ENCODE data around the gene DDX54. TPM values are rescaled to one million over a fixed set of nuclear protein-coding genes. Genes with fewer than 3 reads are reported as not detected.

The DDX54 gene
- 34.9 and 44.5 TPM in 2 replicates for total RNA-seq (2014; rRNA removed; shearing (Covaris generic))
- polyA plus RNA-seq (2016; fragmentation: Nextera tagmentation; extraction: Ambion mirVana) = 27.7 and 28.1 TPM in 2 replicates

GRCh38 chr12:113185180-113186032 lies at the start of gene DDX54, which contains the start of gene RITA1:
Gene DDX54 (minus strand): TSS chr12:113185478. CDS start chr12:113185451, 27 bp downstream.
Gene RITA1 (plus strand): TSS chr12:113185721. CDS start chr12:113186747, 1,026 bp downstream.
- no peaks in the 10 kb centered on the region for H3K27me3 ChIP-seq (replicated peaks; ENCODE audit: insufficient read depth)
- no peaks in the 10 kb centered on the region for H4K20me1 ChIP-seq (ENCODE audit: insufficient read depth)
- in situ Hi-C loops (cut with MboI) = no loop called here
- DNase-seq = peak; percentile 86
- peak within 1 kb of the TSS; percentile 93 for H3K27ac ChIP-seq
- H3K4me2 ChIP-seq (ENCODE audit: unreplicated experiment) = peak within 1 kb of the TSS; percentile 90
- peak within 1 kb of the TSS; percentile 97 for H3K9ac ChIP-seq
- H3K79me2 ChIP-seq (ENCODE audit: insufficient read depth) = peaks cover 56% of the 10 kb centered on the region
- H3F3A ChIP-seq (ENCODE audit: insufficient read depth) = no peaks in the 10 kb centered on the region
- no peak for TF ChIP-seq EZH2 (IDR thresholded peaks at IDR 0.05; ENCODE audit: insufficient read depth, poor library complexity, severe bottlenecking)
- no peak for TF ChIP-seq EZH2phosphoT487 (IDR thresholded peaks at IDR 0.05; ENCODE audit: insufficient read depth, low read depth)
- H3K9me3 ChIP-seq (ENCODE audit: low read depth) = no peaks in the 10 kb centered on the region
- peak within 1 kb of the TSS; percentile 81 for H3K4me3 ChIP-seq
- H2AFZ ChIP-seq = peak within 1 kb of the TSS; percentile 84
- H3K4me1 ChIP-seq (ENCODE audit: insufficient read depth) = peaks cover 3% of the 10 kb centered on the region; the same call in 1 of the 2 replicates
- no peaks in the 10 kb centered on the region for H3K36me3 ChIP-seq (ENCODE audit: low read depth)
- WGBS, 2 experiments (ENCODE audit: low coverage in 1 of 2, low lambda C conversion rate in 2 of 2, missing lambda C conversion rate in 2 of 2) = 0 to 1% methylated on average over 72 to 77 of the region's 89 CpGs
- H3K9me2 ChIP-seq (ENCODE audit: insufficient read depth) = no peaks in the 10 kb centered on the region

GRCh38 chr12:113234483-113234882 lies 49.2 kb upstream of the DDX54 start:
- whole genome bisulfite sequencing, 2 experiments (ENCODE audit: low coverage in 1 of 2, low lambda C conversion rate in 2 of 2, missing lambda C conversion rate in 2 of 2) = 88 to 91% methylated on average over 4 of the region's 4 CpGs
- Histone ChIP-seq H3K79me2 (ENCODE audit: insufficient read depth) (no peaks in the 10 kb centered on the region), H4K20me1 (ENCODE audit: insufficient read depth) (no peaks in the 10 kb centered on the region), H3K4me3 (no peak overlapping the region), H3K9ac (no peak overlapping the region), H3K27me3 (replicated peaks; ENCODE audit: insufficient read depth) (no peaks in the 10 kb centered on the region), H3K36me3 (ENCODE audit: low read depth) (no peaks in the 10 kb centered on the region), H2AFZ (no peak overlapping the region), H3K9me2 (ENCODE audit: insufficient read depth) (no peaks in the 10 kb centered on the region), H3K27ac (no peak overlapping the region), H3K4me2 (ENCODE audit: unreplicated experiment) (no peak overlapping the region), H3F3A (ENCODE audit: insufficient read depth) (no peaks in the 10 kb centered on the region), H3K4me1 (ENCODE audit: insufficient read depth) (peaks cover 5% of the 10 kb centered on the region; the same call in 1 of the 2 replicates), H3K9me3 (ENCODE audit: low read depth) (no peaks in the 10 kb centered on the region)
- in situ Hi-C loops (cut with MboI) = no loop called here
- no peak for DNase-seq
- TF ChIP-seq EZH2phosphoT487 (IDR thresholded peaks at IDR 0.05; ENCODE audit: insufficient read depth, low read depth) = no peak
- TF ChIP-seq EZH2 (IDR thresholded peaks at IDR 0.05; ENCODE audit: insufficient read depth, poor library complexity, severe bottlenecking) = no peak

GRCh38 chr12:113233967-113234366 lies 48.7 kb upstream of the DDX54 start:
- Histone ChIP-seq H3K4me3 (no peak overlapping the region), H3K9ac (no peak overlapping the region), H3K27me3 (replicated peaks; ENCODE audit: insufficient read depth) (no peaks in the 10 kb centered on the region), H3K36me3 (ENCODE audit: low read depth) (no peaks in the 10 kb centered on the region), H3K4me1 (ENCODE audit: insufficient read depth) (peaks cover 5% of the 10 kb centered on the region; the same call in 1 of the 2 replicates), H3K4me2 (ENCODE audit: unreplicated experiment) (no peak overlapping the region), H3K27ac (no peak overlapping the region), H3K9me2 (ENCODE audit: insufficient read depth) (no peaks in the 10 kb centered on the region), H3F3A (ENCODE audit: insufficient read depth) (no peaks in the 10 kb centered on the region), H2AFZ (no peak overlapping the region), H3K79me2 (ENCODE audit: insufficient read depth) (no peaks in the 10 kb centered on the region), H3K9me3 (ENCODE audit: low read depth) (no peaks in the 10 kb centered on the region), H4K20me1 (ENCODE audit: insufficient read depth) (no peaks in the 10 kb centered on the region)
- 96 to 99% methylated on average over 4 of the region's 4 CpGs for WGBS, 2 experiments (ENCODE audit: low coverage in 1 of 2, low lambda C conversion rate in 2 of 2, missing lambda C conversion rate in 2 of 2)
- no peak for DNase-seq
- in situ Hi-C loops (cut with MboI) = no loop called here
- TF ChIP-seq EZH2phosphoT487 (IDR thresholded peaks at IDR 0.05; ENCODE audit: insufficient read depth, low read depth) (no peak), EZH2 (IDR thresholded peaks at IDR 0.05; ENCODE audit: insufficient read depth, poor library complexity, severe bottlenecking) (no peak)

GRCh38 chr12:113232840-113233585 lies 47.7 kb upstream of the DDX54 start:
- H3K9me2 ChIP-seq (ENCODE audit: insufficient read depth) = no peaks in the 10 kb centered on the region
- H3K4me2 ChIP-seq (ENCODE audit: unreplicated experiment) = peak overlapping the region; percentile 17
- WGBS, 2 experiments (ENCODE audit: low coverage in 1 of 2, low lambda C conversion rate in 2 of 2, missing lambda C conversion rate in 2 of 2) = 44 to 47% methylated on average over 24 to 25 of the region's 25 CpGs
- peaks cover 5% of the 10 kb centered on the region; the same call in 1 of the 2 replicates for H3K4me1 ChIP-seq (ENCODE audit: insufficient read depth)
- peak overlapping the region; percentile 53; the same call in 1 of the 2 replicates for H3K9ac ChIP-seq
- H3K9me3 ChIP-seq (ENCODE audit: low read depth) = no peaks in the 10 kb centered on the region
- no peaks in the 10 kb centered on the region for H3K27me3 ChIP-seq (replicated peaks; ENCODE audit: insufficient read depth)
- H3K36me3 ChIP-seq (ENCODE audit: low read depth) = peaks cover 3% of the 10 kb centered on the region; the same call in 1 of the 2 replicates
- TF ChIP-seq EZH2phosphoT487 (IDR thresholded peaks at IDR 0.05; ENCODE audit: insufficient read depth, low read depth) = no peak
- no peak for TF ChIP-seq EZH2 (IDR thresholded peaks at IDR 0.05; ENCODE audit: insufficient read depth, poor library complexity, severe bottlenecking)
- H3K27ac ChIP-seq = peak overlapping the region; percentile 49
- no peaks in the 10 kb centered on the region for H3K79me2 ChIP-seq (ENCODE audit: insufficient read depth)
- H4K20me1 ChIP-seq (ENCODE audit: insufficient read depth) = no peaks in the 10 kb centered on the region
- peak; percentile 87 for DNase-seq
- no peaks in the 10 kb centered on the region for H3F3A ChIP-seq (ENCODE audit: insufficient read depth)
- in situ Hi-C loops (cut with MboI) = no loop called here
- H2AFZ ChIP-seq = no peak overlapping the region; the same call in 1 of the 2 replicates
- H3K4me3 ChIP-seq = no peak overlapping the region
